ENCODE data around the gene TMEM178A. TPM values are rescaled to one million over a fixed set of nuclear protein-coding genes. Genes with fewer than 3 reads are reported as not detected.

TMEM178A gene
- total and polyA plus RNA-seq, 2 of the 8 experiments (the other 6 are each of a cell fraction or from before 2014, with no cell fraction given): 11.2 to 14.9 TPM

- TF ChIP-seq CHD7 (IDR thresholded peaks at IDR 0.05; ENCODE audit: insufficient replicate concordance, low read length) (no peak), JUN (IDR thresholded peaks at IDR 0.05; ENCODE audit: low read depth, low read length) (no peak), GABPA (IDR thresholded peaks at IDR 0.05; ENCODE audit: borderline replicate concordance, insufficient read depth, low read length) (no peak), ASH2L (IDR thresholded peaks at IDR 0.05; ENCODE audit: low read length) (no peak), SIX5 (IDR thresholded peaks at IDR 0.05; ENCODE audit: low read depth, low read length) (no peak), RXRA (IDR thresholded peaks at IDR 0.05; ENCODE audit: insufficient read depth, low read depth, low read length) (no peak), PHF8 (conservative IDR thresholded peaks at IDR 0.05; ENCODE audit: low read depth, low read length) (no peak), TEAD4 (IDR thresholded peaks at IDR 0.05; ENCODE audit: low read depth, low read length) (no peak), SAP30 (IDR thresholded peaks at IDR 0.05; ENCODE audit: insufficient read depth, insufficient replicate concordance, low read length) (no peak), YY1 (IDR thresholded peaks at IDR 0.05; ENCODE audit: low read depth, low read length) (no peak)
Measured at GRCh38 chr2:39618236-39618635, 47.5 kb upstream of the TMEM178A start (continued).

Data from H1 (cell line).